HepG2 (cell line): ENCODE data around the gene ZNF132. TPM values are rescaled to one million over a fixed set of nuclear protein-coding genes. Genes with fewer than 3 reads are reported as not detected.

ENCODE experiments used
- ATRX ChIP-seq: sonication (generic); formaldehyde crosslinking; IDR thresholded peaks from 2 replicates; pipeline ENCODE4 v1.4.0; 2020; ENCODE audit warnings: missing genetic modification reagents, borderline replicate concordance
- ELF1 ChIP-seq: sonication (generic); formaldehyde crosslinking; IDR thresholded peaks from 2 replicates; pipeline ENCODE4 v1.4.0; 2020; ENCODE audit warnings: missing genetic modification reagents
- PHF20 ChIP-seq: sonication (generic); formaldehyde crosslinking; IDR thresholded peaks from 2 replicates; pipeline ENCODE4 v1.5.0; 2020; ENCODE audit warnings: mild to moderate bottlenecking, missing genetic modification reagents
- RFX1 ChIP-seq: fragments of 450-650 bp; IDR thresholded peaks from 2 replicates; pipeline ENCODE4 v1.6.1; 2017
- ZNF205 ChIP-seq: IDR thresholded peaks from 2 replicates; pipeline ENCODE4 v1.6.1; 2018; ENCODE audit warnings: missing biosample characterization, missing genetic modification reagents
- ZNF510 ChIP-seq: sonication (generic); formaldehyde crosslinking; IDR thresholded peaks from 2 replicates; pipeline ENCODE4 v1.4.0; 2020; ENCODE audit warnings: low read depth, mild to moderate bottlenecking, missing genetic modification reagents
- ZSCAN21 ChIP-seq: sonication (generic); formaldehyde crosslinking; IDR thresholded peaks from 2 replicates; pipeline ENCODE4 v1.8.0; 2022; ENCODE audit warnings: mild to moderate bottlenecking, missing genetic modification reagents, moderate library complexity, borderline replicate concordance
- polyA plus RNA-seq, 8 experiments: library from polyadenylated mRNA; depleted of rRNA in 3 of 8; stranded (reverse) in 7 of 8; unstranded in 1 of 8; fragments of >200 nt; fragmentation: Illumina TruSeq in 4 of 8; extraction: Trizol in 4 of 8; gene quantifications; 2 replicates each; pipeline versions ENCODE4 v1.2.1 to v1.2.3, GENCODE V29; 2011 to 2016; ENCODE audit warnings: low read depth in 4 of 8, missing spikeins in 1 of 8, mixed read lengths in 1 of 8; ENCODE audit not compliant: insufficient read depth in 1 of 8
- total RNA-seq, 5 experiments: library from RNA; depleted of rRNA; stranded (reverse); fragments of >200 nt; fragmentation: Illumina TruSeq; extraction: Trizol; gene quantifications; 2 replicates each; pipeline ENCODE4 v1.2.3, GENCODE V29; 2016; ENCODE audit warnings: low read depth in 1 of 5
- TF ChIP-seq, protein P1 (sequence below): sonication (generic); formaldehyde crosslinking; IDR thresholded peaks from 2 replicates; pipeline ENCODE4 v1.4.0; 2020; ENCODE audit warnings: missing genetic modification reagents, borderline replicate concordance
- TF ChIP-seq, protein P2 (sequence below): IDR thresholded peaks from 2 replicates; pipeline ENCODE4 v1.6.1; 2016; ENCODE audit warnings: mild to moderate bottlenecking
- TF ChIP-seq, protein P3 (sequence below): IDR thresholded peaks from 2 replicates; pipeline ENCODE4 v1.6.1; 2016; ENCODE audit warnings: low read depth, control low read depth
- TF ChIP-seq, protein P4 (sequence below): sonication (generic); formaldehyde crosslinking; IDR thresholded peaks from 2 replicates; pipeline ENCODE4 v1.4.0; 2020; ENCODE audit warnings: mild to moderate bottlenecking, missing genetic modification reagents
- TF ChIP-seq, protein P5 (sequence below): sonication (generic); formaldehyde crosslinking; IDR thresholded peaks from 2 replicates; pipeline ENCODE4 v1.4.0; 2020; ENCODE audit warnings: mild to moderate bottlenecking, missing genetic modification reagents
- TF ChIP-seq, protein P6 (sequence below): IDR thresholded peaks from 2 replicates; pipeline ENCODE4 v1.6.1; 2018; ENCODE audit warnings: missing genetic modification reagents
- TF ChIP-seq, protein P7 (sequence below): IDR thresholded peaks from 2 replicates; pipeline ENCODE4 v1.6.1; 2016; ENCODE audit warnings: low read depth, borderline replicate concordance

ZNF132 gene
- total and polyA plus RNA-seq, 2 of the 13 experiments (the other 11 are each of a cell fraction or from before 2014, with no cell fraction given), result not detected

DNA sequence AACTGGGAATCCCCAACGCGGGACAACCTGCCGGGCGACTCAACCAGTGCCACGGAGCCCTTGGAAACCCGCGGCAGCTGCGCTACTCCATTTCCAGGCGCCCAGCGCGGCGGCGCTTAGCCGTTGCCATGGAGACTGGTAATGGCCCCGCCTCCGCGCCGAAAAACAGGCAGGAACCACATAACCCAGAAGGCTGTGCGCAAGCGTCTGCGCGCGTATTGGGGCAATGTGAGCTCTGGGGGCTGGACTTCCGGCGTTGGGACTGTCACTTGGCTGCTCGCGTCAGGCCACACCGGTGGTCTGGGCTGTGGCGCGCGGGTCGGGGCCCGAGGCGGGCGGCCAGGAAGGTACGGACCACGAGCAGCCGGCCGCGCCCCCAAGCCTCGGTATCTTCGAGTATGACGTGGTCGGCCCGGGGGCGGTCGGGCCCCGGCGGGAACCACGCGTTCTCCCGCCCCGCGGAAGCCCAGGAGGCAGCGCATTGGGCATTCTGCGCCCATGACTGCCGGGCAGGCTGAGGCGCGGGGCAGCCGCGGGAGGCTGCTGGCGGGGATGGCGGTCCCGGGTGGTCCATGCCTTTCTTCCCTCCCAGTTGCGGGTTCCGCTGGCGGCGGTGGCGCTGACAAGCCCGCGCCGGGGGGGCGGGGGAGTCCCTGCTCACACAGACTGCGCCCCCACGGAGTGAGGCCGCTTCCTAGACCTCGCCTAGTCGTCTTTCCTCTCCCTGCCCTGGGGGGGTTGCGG, 11.6 kb upstream of the ZNF132 start, which contains the start of gene ZNF324B (continued):
- TF ChIP-seq, protein P1, sequence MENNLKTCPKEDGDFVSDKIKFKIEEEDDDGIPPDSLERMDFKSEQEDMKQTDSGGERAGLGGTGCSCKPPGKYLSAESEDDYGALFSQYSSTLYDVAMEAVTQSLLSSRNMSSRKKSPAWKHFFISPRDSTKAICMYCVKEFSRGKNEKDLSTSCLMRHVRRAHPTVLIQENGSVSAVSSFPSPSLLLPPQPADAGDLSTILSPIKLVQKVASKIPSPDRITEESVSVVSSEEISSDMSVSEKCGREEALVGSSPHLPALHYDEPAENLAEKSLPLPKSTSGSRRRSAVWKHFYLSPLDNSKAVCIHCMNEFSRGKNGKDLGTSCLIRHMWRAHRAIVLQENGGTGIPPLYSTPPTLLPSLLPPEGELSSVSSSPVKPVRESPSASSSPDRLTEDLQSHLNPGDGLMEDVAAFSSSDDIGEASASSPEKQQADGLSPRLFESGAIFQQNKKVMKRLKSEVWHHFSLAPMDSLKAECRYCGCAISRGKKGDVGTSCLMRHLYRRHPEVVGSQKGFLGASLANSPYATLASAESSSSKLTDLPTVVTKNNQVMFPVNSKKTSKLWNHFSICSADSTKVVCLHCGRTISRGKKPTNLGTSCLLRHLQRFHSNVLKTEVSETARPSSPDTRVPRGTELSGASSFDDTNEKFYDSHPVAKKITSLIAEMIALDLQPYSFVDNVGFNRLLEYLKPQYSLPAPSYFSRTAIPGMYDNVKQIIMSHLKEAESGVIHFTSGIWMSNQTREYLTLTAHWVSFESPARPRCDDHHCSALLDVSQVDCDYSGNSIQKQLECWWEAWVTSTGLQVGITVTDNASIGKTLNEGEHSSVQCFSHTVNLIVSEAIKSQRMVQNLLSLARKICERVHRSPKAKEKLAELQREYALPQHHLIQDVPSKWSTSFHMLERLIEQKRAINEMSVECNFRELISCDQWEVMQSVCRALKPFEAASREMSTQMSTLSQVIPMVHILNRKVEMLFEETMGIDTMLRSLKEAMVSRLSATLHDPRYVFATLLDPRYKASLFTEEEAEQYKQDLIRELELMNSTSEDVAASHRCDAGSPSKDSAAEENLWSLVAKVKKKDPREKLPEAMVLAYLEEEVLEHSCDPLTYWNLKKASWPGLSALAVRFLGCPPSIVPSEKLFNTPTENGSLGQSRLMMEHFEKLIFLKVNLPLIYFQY, result peak; percentile 48; the same call in 1 of the 2 replicates
- TF ChIP-seq, protein P2, sequence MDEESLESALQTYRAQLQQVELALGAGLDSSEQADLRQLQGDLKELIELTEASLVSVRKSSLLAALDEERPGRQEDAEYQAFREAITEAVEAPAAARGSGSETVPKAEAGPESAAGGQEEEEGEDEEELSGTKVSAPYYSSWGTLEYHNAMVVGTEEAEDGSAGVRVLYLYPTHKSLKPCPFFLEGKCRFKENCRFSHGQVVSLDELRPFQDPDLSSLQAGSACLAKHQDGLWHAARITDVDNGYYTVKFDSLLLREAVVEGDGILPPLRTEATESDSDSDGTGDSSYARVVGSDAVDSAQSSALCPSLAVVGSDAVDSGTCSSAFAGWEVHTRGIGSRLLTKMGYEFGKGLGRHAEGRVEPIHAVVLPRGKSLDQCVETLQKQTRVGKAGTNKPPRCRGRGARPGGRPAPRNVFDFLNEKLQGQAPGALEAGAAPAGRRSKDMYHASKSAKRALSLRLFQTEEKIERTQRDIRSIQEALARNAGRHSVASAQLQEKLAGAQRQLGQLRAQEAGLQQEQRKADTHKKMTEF (CRISPR knock-in tag), result peak; percentile 37; the same call in 1 of the 2 replicates
- peak; percentile 75 for TF ChIP-seq ELF1 (CRISPR knock-in tag)
- TF ChIP-seq RFX1, result peak; percentile 94
- TF ChIP-seq, protein P3, sequence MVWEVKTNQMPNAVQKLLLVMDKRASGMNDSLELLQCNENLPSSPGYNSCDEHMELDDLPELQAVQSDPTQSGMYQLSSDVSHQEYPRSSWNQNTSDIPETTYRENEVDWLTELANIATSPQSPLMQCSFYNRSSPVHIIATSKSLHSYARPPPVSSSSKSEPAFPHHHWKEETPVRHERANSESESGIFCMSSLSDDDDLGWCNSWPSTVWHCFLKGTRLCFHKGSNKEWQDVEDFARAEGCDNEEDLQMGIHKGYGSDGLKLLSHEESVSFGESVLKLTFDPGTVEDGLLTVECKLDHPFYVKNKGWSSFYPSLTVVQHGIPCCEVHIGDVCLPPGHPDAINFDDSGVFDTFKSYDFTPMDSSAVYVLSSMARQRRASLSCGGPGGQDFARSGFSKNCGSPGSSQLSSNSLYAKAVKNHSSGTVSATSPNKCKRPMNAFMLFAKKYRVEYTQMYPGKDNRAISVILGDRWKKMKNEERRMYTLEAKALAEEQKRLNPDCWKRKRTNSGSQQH (CRISPR knock-in tag), result no peak
- TF ChIP-seq, protein P4, sequence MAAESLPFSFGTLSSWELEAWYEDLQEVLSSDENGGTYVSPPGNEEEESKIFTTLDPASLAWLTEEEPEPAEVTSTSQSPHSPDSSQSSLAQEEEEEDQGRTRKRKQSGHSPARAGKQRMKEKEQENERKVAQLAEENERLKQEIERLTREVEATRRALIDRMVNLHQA (CRISPR knock-in tag), result no peak
- no peak for TF ChIP-seq ZNF510 (CRISPR knock-in tag)
- TF ChIP-seq, protein P5, sequence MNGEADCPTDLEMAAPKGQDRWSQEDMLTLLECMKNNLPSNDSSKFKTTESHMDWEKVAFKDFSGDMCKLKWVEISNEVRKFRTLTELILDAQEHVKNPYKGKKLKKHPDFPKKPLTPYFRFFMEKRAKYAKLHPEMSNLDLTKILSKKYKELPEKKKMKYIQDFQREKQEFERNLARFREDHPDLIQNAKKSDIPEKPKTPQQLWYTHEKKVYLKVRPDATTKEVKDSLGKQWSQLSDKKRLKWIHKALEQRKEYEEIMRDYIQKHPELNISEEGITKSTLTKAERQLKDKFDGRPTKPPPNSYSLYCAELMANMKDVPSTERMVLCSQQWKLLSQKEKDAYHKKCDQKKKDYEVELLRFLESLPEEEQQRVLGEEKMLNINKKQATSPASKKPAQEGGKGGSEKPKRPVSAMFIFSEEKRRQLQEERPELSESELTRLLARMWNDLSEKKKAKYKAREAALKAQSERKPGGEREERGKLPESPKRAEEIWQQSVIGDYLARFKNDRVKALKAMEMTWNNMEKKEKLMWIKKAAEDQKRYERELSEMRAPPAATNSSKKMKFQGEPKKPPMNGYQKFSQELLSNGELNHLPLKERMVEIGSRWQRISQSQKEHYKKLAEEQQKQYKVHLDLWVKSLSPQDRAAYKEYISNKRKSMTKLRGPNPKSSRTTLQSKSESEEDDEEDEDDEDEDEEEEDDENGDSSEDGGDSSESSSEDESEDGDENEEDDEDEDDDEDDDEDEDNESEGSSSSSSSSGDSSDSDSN (CRISPR knock-in tag), result peak; percentile 35; the same call in 1 of the 2 replicates
- TF ChIP-seq PHF20 (CRISPR knock-in tag), result peak; percentile 76
- no peak for TF ChIP-seq ZNF205 (CRISPR knock-in tag)
- no peak for TF ChIP-seq ATRX (CRISPR knock-in tag)
- TF ChIP-seq, protein P6, sequence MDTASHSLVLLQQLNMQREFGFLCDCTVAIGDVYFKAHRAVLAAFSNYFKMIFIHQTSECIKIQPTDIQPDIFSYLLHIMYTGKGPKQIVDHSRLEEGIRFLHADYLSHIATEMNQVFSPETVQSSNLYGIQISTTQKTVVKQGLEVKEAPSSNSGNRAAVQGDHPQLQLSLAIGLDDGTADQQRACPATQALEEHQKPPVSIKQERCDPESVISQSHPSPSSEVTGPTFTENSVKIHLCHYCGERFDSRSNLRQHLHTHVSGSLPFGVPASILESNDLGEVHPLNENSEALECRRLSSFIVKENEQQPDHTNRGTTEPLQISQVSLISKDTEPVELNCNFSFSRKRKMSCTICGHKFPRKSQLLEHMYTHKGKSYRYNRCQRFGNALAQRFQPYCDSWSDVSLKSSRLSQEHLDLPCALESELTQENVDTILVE (CRISPR knock-in tag), result no peak
- TF ChIP-seq ZSCAN21 (CRISPR knock-in tag), result no peak
- TF ChIP-seq, protein P7, sequence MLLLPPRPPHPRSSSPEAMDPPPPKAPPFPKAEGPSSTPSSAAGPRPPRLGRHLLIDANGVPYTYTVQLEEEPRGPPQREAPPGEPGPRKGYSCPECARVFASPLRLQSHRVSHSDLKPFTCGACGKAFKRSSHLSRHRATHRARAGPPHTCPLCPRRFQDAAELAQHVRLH (CRISPR knock-in tag), result 0 out of 2 replicates have a peak, but pooled peaks have one; percentile 19
